GM23248 (cell line): Measurements from ENCODE around the gene PDSS2. TPM values are rescaled to one million over a fixed set of nuclear protein-coding genes. Genes with fewer than 3 reads are reported as not detected.

Experiments
- DNase-seq: peaks from one replicate; pipeline ENCODE4 v3.0.0-alpha.2; 2015
- H2AFZ ChIP-seq: fragments of 200-600 bp; sonication (generic); 2 replicates; pipeline ENCODE4 v1.6.1; 2016; ENCODE audit warnings: antibody characterized with exemption
- H3F3A ChIP-seq: fragments of 200-600 bp; sonication (generic); 2 replicates; pipeline ENCODE4 v1.6.1; 2016; ENCODE audit warnings: mild to moderate bottlenecking, antibody characterized with exemption, mixed run types; ENCODE audit not compliant: insufficient read depth
- H3K27ac ChIP-seq: fragments of 200-600 bp; sonication (generic); 2 replicates; pipeline ENCODE4 v1.5.1; 2016; ENCODE audit warnings: mild to moderate bottlenecking
- H3K27me3 ChIP-seq: fragments of 200-600 bp; sonication (generic); replicated peaks from 2 replicates; pipeline ENCODE4 v1.6.1; 2016; ENCODE audit warnings: mild to moderate bottlenecking; ENCODE audit not compliant: insufficient read depth
- H3K36me3 ChIP-seq: fragments of 200-600 bp; sonication (generic); 2 replicates; pipeline ENCODE4 v1.6.1; 2016; ENCODE audit warnings: low read depth, mild to moderate bottlenecking
- H3K4me1 ChIP-seq: fragments of 200-600 bp; sonication (generic); 2 replicates; pipeline ENCODE4 v1.6.1; 2016; ENCODE audit warnings: mild to moderate bottlenecking; ENCODE audit not compliant: insufficient read depth
- H3K4me2 ChIP-seq: fragments of 200-600 bp; sonication (generic); one replicate; pipeline ENCODE4 v1.6.1; 2016; ENCODE audit warnings: mild to moderate bottlenecking; ENCODE audit not compliant: unreplicated experiment
- H3K4me3 ChIP-seq: fragments of 200-600 bp; sonication (generic); 2 replicates; pipeline ENCODE4 v1.5.1; 2016; ENCODE audit warnings: mild to moderate bottlenecking
- H3K79me2 ChIP-seq: fragments of 200-600 bp; sonication (generic); 2 replicates; pipeline ENCODE4 v1.6.1; 2016; ENCODE audit warnings: mild to moderate bottlenecking; ENCODE audit not compliant: insufficient read depth
- H3K9ac ChIP-seq: fragments of 200-600 bp; sonication (generic); 2 replicates; pipeline ENCODE4 v1.6.1; 2016; ENCODE audit warnings: mild to moderate bottlenecking
- H3K9me2 ChIP-seq: fragments of 200-600 bp; sonication (generic); 2 replicates; pipeline ENCODE4 v1.6.1; 2016; ENCODE audit warnings: mixed run types, mild to moderate bottlenecking, moderate library complexity; ENCODE audit not compliant: insufficient read depth
- H3K9me3 ChIP-seq: fragments of 200-600 bp; sonication (generic); one replicate; pipeline ENCODE4 v1.6.1; 2017; ENCODE audit warnings: low read depth
- H4K20me1 ChIP-seq: fragments of 200-600 bp; sonication (generic); 2 replicates; pipeline ENCODE4 v1.6.0; 2016; ENCODE audit not compliant: insufficient read depth
- EZH2 ChIP-seq: fragments of 200-600 bp; sonication (generic); IDR thresholded peaks from 2 replicates; pipeline ENCODE4 v1.6.1; 2018; ENCODE audit warnings: antibody characterized with exemption, mild to moderate bottlenecking; ENCODE audit not compliant: insufficient read depth, poor library complexity, severe bottlenecking
- EZH2phosphoT487 ChIP-seq: fragments of 200-600 bp; sonication (generic); IDR thresholded peaks from 2 replicates; pipeline ENCODE4 v1.6.1; 2018; ENCODE audit warnings: antibody characterized with exemption, moderate library complexity, mild to moderate bottlenecking, low read depth; ENCODE audit not compliant: insufficient read depth
- WGBS, 2 experiments: methylation state at CpG; one replicate each; pipeline ENCODE4 v1.1.6; 2015 to 2017; ENCODE audit warnings: low lambda C conversion rate in 2 of 2, low coverage in 1 of 2; ENCODE audit errors: missing lambda C conversion rate in 2 of 2; 5-methylcytosine and 5-hydroxymethylcytosine counted together
- in situ Hi-C: fragments of 300-500 bp; cut with MboI; formaldehyde crosslinking; loops from 2 replicates; pipeline ENCODE4 v1.15.0; 2020
- polyA plus RNA-seq: library from polyadenylated mRNA; unstranded; fragments of >200 nt; fragmentation: Nextera tagmentation; extraction: Ambion mirVana; gene quantifications from 2 replicates; pipeline ENCODE4 v1.2.1, GENCODE V29; 2016
- total RNA-seq: library from RNA; depleted of rRNA; stranded (reverse); fragments of >200 nt; shearing (Covaris generic); gene quantifications from 2 replicates; pipeline ENCODE4 v1.2.3, GENCODE V29; 2014

PDSS2 gene
- total and polyA plus RNA-seq, 2 experiments from 2014 or later = 9.9 to 10.3 TPM

- H3K9me3 ChIP-seq = no peaks in the 10 kb centered on the region
- no peak for DNase-seq
- no peak overlapping the region for H3K4me3 ChIP-seq
- no peak overlapping the region for H3K4me2 ChIP-seq
- no peak overlapping the region for H3K9ac ChIP-seq
- in situ Hi-C loops = no loop called here
- H3K27me3 ChIP-seq = no peaks in the 10 kb centered on the region
- no peak overlapping the region for H2AFZ ChIP-seq
- H3K79me2 ChIP-seq = no peaks in the 10 kb centered on the region
- H3K27ac ChIP-seq = no peak overlapping the region
- H3K9me2 ChIP-seq = no peaks in the 10 kb centered on the region
- no peaks in the 10 kb centered on the region for H4K20me1 ChIP-seq
- H3K4me1 ChIP-seq = no peaks in the 10 kb centered on the region
- no peaks in the 10 kb centered on the region for H3K36me3 ChIP-seq
- no peak for TF ChIP-seq EZH2phosphoT487
- no peak for TF ChIP-seq EZH2
- WGBS, 2 experiments = 57 to 60% methylated on average over 4 of the region's 4 CpGs
- H3F3A ChIP-seq = no peaks in the 10 kb centered on the region
Measured at GRCh38 chr6:107192830-107193229, 266.5 kb downstream of the PDSS2 start.

DNA sequence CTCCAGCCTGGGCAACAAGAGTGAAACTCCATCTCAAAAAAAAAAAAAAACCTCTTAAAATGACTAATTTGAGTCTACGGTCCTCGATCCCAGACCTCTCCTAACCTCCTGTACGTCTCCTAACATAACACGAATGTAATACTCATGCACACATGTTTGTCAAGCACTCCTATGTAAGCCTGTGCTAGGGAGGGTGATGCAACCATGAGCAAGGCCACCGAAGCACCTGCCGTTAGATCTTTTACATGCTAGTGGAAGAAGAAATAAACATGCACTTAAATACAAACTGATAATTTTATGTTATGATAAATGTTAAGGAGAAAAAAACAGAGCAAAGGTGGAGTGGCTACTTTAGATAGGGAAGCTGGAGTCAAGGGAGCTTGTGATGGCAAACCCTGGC, 271.7 kb downstream of the PDSS2 start:
- Histone ChIP-seq H4K20me1 (no peaks in the 10 kb centered on the region), H3K9me2 (no peaks in the 10 kb centered on the region), H3K9me3 (no peaks in the 10 kb centered on the region), H3F3A (no peaks in the 10 kb centered on the region), H3K27ac (no peak overlapping the region), H2AFZ (no peak overlapping the region), H3K27me3 (no peaks in the 10 kb centered on the region), H3K4me3 (no peak overlapping the region), H3K36me3 (no peaks in the 10 kb centered on the region), H3K4me2 (no peak overlapping the region), H3K9ac (no peak overlapping the region), H3K4me1 (no peaks in the 10 kb centered on the region), H3K79me2 (no peaks in the 10 kb centered on the region)
- TF ChIP-seq EZH2 (no peak), EZH2phosphoT487 (no peak)
- DNase-seq = no peak
- 71 to 78% methylated on average over 6 of the region's 6 CpGs for WGBS, 2 experiments
- in situ Hi-C loops = no loop called here

DNA sequence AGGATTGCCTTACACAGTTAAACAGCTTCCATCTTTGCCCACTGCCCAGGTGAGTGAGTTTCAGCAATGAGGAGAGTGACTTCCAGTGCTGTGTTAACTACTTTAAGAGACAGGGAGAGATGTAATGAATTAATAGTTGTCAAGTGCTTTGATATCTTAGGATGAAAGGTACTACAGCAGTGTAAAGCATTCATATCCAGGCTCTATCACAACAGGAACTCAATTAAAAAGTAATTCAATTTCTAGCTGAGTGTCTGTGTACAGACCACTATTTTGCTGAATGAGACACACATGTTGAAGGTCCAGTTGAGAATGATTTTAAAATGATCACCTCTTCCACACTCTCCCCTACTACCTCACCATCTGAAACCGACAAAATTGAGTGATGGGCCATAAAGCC, 273.3 kb downstream of the PDSS2 start:
- Histone ChIP-seq H3K36me3 (no peaks in the 10 kb centered on the region), H3K4me3 (no peak overlapping the region), H3K79me2 (no peaks in the 10 kb centered on the region), H3K27me3 (no peaks in the 10 kb centered on the region), H3K9me2 (no peaks in the 10 kb centered on the region), H3K9ac (no peak overlapping the region), H3K4me1 (no peaks in the 10 kb centered on the region), H3K27ac (no peak overlapping the region), H3F3A (no peaks in the 10 kb centered on the region), H3K9me3 (no peaks in the 10 kb centered on the region), H2AFZ (no peak overlapping the region), H4K20me1 (no peaks in the 10 kb centered on the region), H3K4me2 (no peak overlapping the region)
- in situ Hi-C loops = no loop called here
- no peak for TF ChIP-seq EZH2phosphoT487
- no peak for TF ChIP-seq EZH2
- WGBS, 2 experiments = 97 to 100% methylated on average over 1 of the region's 1 CpG
- no peak for DNase-seq

DNA sequence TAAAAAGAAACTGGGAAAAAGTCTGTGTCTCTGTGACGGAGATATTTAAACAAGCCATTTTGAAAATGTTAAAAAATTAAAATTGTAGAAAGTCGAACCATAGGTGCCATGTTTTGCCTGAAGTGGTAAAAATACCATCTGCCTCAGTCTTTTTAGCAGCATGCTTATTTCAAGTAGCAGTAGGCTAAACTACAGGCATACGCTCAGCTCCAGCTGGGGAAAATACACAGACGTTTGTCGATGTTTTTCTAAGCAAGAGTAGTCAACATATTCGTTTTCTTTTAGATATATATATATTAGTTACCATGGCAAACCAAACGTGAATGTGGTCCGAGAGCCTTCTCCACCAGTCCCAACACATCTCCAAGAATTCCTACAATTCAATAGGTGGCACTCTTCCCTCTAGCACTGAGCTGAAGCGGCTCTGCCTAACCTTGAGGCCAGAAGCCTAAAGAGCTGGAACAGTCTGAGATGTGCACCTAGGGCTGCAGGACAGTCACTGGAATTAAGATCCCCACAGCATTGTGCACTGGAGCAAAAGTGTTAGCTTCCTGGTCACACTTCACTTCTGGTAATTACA, 273.9 kb downstream of the PDSS2 start:
- no peaks in the 10 kb centered on the region for H4K20me1 ChIP-seq
- WGBS, 2 experiments = 82 to 87% methylated on average over 9 of the region's 9 CpGs
- H3K9me3 ChIP-seq = no peaks in the 10 kb centered on the region
- H2AFZ ChIP-seq = no peak overlapping the region
- no peaks in the 10 kb centered on the region for H3K36me3 ChIP-seq
- no peak overlapping the region for H3K27ac ChIP-seq
- DNase-seq = peak; percentile 12
- TF ChIP-seq EZH2phosphoT487 (no peak), EZH2 (no peak)
- H3K4me2 ChIP-seq = no peak overlapping the region
- no peaks in the 10 kb centered on the region for H3K4me1 ChIP-seq
- H3K27me3 ChIP-seq = no peaks in the 10 kb centered on the region
- H3K4me3 ChIP-seq = no peak overlapping the region
- H3F3A ChIP-seq = no peaks in the 10 kb centered on the region
- H3K9ac ChIP-seq = no peak overlapping the region
- in situ Hi-C loops = no loop called here
- no peaks in the 10 kb centered on the region for H3K9me2 ChIP-seq
- H3K79me2 ChIP-seq = no peaks in the 10 kb centered on the region

- no peak overlapping the region for H3K4me2 ChIP-seq
- H3K79me2 ChIP-seq = no peaks in the 10 kb centered on the region
- in situ Hi-C loops = no loop called here
- H2AFZ ChIP-seq = no peak overlapping the region
- H3K27ac ChIP-seq = no peak overlapping the region
- no peaks in the 10 kb centered on the region for H3K27me3 ChIP-seq
- TF ChIP-seq EZH2 (no peak), EZH2phosphoT487 (no peak)
- no peaks in the 10 kb centered on the region for H3F3A ChIP-seq
- H4K20me1 ChIP-seq = no peaks in the 10 kb centered on the region
- H3K4me3 ChIP-seq = no peak overlapping the region
- H3K9ac ChIP-seq = no peak overlapping the region
- H3K36me3 ChIP-seq = no peaks in the 10 kb centered on the region
- H3K9me3 ChIP-seq = no peaks in the 10 kb centered on the region
- no peak for DNase-seq
- 100% methylated on average over 1 of the region's 1 CpG for WGBS, 2 experiments
- H3K4me1 ChIP-seq = no peaks in the 10 kb centered on the region
- H3K9me2 ChIP-seq = no peaks in the 10 kb centered on the region
Measured at GRCh38 chr6:107184435-107184834, 274.9 kb downstream of the PDSS2 start.
